ENCODE data around the gene CRACDL. TPM values are rescaled to one million over a fixed set of nuclear protein-coding genes. Genes with fewer than 3 reads are reported as not detected.

CRACDL gene
- total and polyA plus RNA-seq, 12 donors = 1.2 to 7.9 (median 3.2) TPM

DNA sequence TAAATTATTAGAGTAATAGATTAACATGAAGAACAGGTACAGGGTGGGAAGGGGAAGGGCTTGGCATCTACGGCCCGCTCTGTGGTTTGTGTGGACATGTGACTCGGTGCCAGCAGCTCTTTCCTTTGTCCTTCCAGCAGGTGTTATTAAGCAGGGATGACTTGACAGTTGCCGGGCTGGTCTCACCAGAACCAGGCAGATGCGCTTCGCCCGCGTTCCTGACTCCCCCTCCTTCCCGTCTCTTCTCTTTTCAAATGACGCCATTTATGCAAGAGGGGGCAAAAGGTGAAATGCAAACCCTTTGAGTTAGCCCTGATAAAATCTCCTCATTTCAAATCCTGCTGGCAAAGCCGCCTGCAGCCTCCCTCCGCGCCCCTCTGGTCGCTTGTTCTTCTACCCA, 166.2 kb downstream of the CRACDL start:
- Histone ChIP-seq H3K4me3 (peak overlapping the region in 1 of 10 donors; percentile 12), H3K9me3 (no peaks in the 10 kb centered on the region), H3K27ac (peak overlapping the region in 1 of 10 donors; percentile 57), H3K36me3 (no peaks in the 10 kb centered on the region), H3K27me3 (peaks cover 0 to 7% (median 0%) of the 10 kb centered on the region in 7 donors), H3K4me1 (peaks cover 0 to 80% (median 12%) of the 10 kb centered on the region in 9 donors)
- 74 to 77% methylated on average over 14 of the region's 14 CpGs for WGBS, 2 donors
- intact Hi-C loops (cut with DNase I) = no loop called here
- no peak for DNase-seq
- TF ChIP-seq, protein P1, sequence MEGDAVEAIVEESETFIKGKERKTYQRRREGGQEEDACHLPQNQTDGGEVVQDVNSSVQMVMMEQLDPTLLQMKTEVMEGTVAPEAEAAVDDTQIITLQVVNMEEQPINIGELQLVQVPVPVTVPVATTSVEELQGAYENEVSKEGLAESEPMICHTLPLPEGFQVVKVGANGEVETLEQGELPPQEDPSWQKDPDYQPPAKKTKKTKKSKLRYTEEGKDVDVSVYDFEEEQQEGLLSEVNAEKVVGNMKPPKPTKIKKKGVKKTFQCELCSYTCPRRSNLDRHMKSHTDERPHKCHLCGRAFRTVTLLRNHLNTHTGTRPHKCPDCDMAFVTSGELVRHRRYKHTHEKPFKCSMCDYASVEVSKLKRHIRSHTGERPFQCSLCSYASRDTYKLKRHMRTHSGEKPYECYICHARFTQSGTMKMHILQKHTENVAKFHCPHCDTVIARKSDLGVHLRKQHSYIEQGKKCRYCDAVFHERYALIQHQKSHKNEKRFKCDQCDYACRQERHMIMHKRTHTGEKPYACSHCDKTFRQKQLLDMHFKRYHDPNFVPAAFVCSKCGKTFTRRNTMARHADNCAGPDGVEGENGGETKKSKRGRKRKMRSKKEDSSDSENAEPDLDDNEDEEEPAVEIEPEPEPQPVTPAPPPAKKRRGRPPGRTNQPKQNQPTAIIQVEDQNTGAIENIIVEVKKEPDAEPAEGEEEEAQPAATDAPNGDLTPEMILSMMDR (IDR thresholded peaks at IDR 0.05) = no peak
- no peak for ATAC-seq

GRCh38 chr2:98769114-98769476, 166.9 kb downstream of the CRACDL start:
- TF ChIP-seq, protein P1 (IDR thresholded peaks at IDR 0.05) = no peak
- WGBS, 2 donors = 90 to 93% methylated on average over 6 of the region's 6 CpGs
- DNase-seq = no peak
- intact Hi-C loops (cut with DNase I) = no loop called here
- Histone ChIP-seq H3K4me3 (no peak overlapping the region), H3K36me3 (no peaks in the 10 kb centered on the region), H3K9me3 (no peaks in the 10 kb centered on the region), H3K27me3 (peaks cover 0 to 7% (median 0%) of the 10 kb centered on the region in 7 donors), H3K4me1 (peaks cover 0 to 86% (median 12%) of the 10 kb centered on the region in 9 donors), H3K27ac (peak overlapping the region in 1 of 10 donors; percentile 57)
- ATAC-seq = no peak

GRCh38 chr2:98768384-98769113, 167.5 kb downstream of the CRACDL start:
- TF ChIP-seq, protein P1 (IDR thresholded peaks at IDR 0.05) = no peak
- peak overlapping the region in 1 of 10 donors; percentile 57 for H3K27ac ChIP-seq
- H3K9me3 ChIP-seq = no peaks in the 10 kb centered on the region
- DNase-seq (no peak), ATAC-seq (peak in 7 of 8 donors; percentile 28 to 50 (median 43))
- no peaks in the 10 kb centered on the region for H3K36me3 ChIP-seq
- 62 to 71% methylated on average over 7 of the region's 7 CpGs for WGBS, 2 donors
- H3K27me3 ChIP-seq = peaks cover 0 to 5% (median 0%) of the 10 kb centered on the region in 7 donors
- H3K4me1 ChIP-seq = peaks cover 0 to 90% (median 12%) of the 10 kb centered on the region in 9 donors
- H3K4me3 ChIP-seq = peak overlapping the region in 1 of 10 donors; percentile 12
- intact Hi-C loops (cut with DNase I) = no loop called here

DNA sequence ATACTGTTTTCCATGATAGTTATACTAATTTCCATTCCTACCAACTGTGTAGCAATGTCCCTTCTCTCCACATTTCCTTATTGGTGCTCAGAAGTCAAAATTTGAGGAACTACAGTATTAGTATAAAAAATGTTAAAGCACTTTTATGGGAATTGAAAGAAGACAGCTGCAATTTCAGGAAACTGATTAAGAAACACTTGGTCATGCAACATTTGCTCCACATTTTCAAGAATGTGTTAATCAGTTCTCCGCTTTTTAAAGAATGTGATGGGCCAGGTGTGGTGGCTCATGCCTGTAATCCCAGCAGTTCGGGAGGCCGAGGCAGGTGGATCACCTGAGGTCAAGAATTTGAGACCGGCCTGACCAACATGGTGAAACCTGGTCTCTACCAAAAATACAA, 171.5 kb downstream of the CRACDL start:
- ATAC-seq = peak in 3 of 8 donors; percentile 15 to 43 (median 23)
- no peak for DNase-seq
- Histone ChIP-seq H3K27me3 (no peaks in the 10 kb centered on the region), H3K9me3 (no peaks in the 10 kb centered on the region), H3K4me1 (peaks cover 0 to 95% (median 6%) of the 10 kb centered on the region in 9 donors), H3K36me3 (no peaks in the 10 kb centered on the region), H3K4me3 (no peak overlapping the region), H3K27ac (peak overlapping the region in 1 of 10 donors; percentile 73)
- intact Hi-C loops (cut with DNase I) = no loop called here
- 84 to 85% methylated on average over 4 of the region's 4 CpGs for WGBS, 2 donors
- TF ChIP-seq, protein P1 (IDR thresholded peaks at IDR 0.05) = no peak

Data from heart right ventricle (tissue), 16 donors.